ENCODE results near the gene DOK6. TPM values are rescaled to one million over a fixed set of nuclear protein-coding genes. Genes with fewer than 3 reads are reported as not detected.

DOK6 gene
- total and polyA plus RNA-seq, 10 of the 15 experiments (the other 5 are each of a cell fraction or from before 2014, with no cell fraction given): 0.01 to 0.09 (median 0.04) TPM; not detected in 4

DNA sequence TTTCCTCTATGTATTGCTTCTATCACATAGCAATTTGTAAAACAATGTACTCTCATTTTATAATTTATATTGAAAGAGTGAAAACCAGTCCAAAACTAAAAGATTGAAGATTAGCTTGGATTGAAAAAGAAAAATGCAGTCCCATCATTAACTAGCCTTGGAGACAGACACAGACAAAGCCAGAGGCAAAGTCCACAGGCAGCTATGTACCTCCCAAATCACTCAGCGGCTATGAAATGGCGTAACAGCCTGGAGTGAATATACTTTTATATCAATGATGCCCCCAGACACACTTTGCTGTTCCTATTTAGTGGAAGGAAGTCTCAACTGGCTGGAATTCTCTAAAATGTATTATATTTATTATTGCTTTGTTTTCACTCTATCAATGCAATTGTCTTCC lies 33.6 kb upstream of the DOK6 start (continued):
- TF ChIP-seq, protein P1, sequence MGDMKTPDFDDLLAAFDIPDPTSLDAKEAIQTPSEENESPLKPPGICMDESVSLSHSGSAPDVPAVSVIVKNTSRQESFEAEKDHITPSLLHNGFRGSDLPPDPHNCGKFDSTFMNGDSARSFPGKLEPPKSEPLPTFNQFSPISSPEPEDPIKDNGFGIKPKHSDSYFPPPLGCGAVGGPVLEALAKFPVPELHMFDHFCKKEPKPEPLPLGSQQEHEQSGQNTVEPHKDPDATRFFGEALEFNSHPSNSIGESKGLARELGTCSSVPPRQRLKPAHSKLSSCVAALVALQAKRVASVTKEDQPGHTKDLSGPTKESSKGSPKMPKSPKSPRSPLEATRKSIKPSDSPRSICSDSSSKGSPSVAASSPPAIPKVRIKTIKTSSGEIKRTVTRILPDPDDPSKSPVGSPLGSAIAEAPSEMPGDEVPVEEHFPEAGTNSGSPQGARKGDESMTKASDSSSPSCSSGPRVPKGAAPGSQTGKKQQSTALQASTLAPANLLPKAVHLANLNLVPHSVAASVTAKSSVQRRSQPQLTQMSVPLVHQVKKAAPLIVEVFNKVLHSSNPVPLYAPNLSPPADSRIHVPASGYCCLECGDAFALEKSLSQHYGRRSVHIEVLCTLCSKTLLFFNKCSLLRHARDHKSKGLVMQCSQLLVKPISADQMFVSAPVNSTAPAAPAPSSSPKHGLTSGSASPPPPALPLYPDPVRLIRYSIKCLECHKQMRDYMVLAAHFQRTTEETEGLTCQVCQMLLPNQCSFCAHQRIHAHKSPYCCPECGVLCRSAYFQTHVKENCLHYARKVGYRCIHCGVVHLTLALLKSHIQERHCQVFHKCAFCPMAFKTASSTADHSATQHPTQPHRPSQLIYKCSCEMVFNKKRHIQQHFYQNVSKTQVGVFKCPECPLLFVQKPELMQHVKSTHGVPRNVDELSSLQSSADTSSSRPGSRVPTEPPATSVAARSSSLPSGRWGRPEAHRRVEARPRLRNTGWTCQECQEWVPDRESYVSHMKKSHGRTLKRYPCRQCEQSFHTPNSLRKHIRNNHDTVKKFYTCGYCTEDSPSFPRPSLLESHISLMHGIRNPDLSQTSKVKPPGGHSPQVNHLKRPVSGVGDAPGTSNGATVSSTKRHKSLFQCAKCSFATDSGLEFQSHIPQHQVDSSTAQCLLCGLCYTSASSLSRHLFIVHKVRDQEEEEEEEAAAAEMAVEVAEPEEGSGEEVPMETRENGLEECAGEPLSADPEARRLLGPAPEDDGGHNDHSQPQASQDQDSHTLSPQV (IDR thresholded peaks at IDR 0.05): no peak
- TF ChIP-seq POLR2A (IDR thresholded peaks at IDR 0.05; ENCODE audit: low read depth, low read length): no peak
- no peak for TF ChIP-seq CHD2 (IDR thresholded peaks at IDR 0.05; ENCODE audit: borderline replicate concordance, low read depth, low read length)
- no peak for TF ChIP-seq TAF1 (IDR thresholded peaks at IDR 0.05; ENCODE audit: borderline replicate concordance, low read depth, low read length)
- no peak for TF ChIP-seq NR2C2 (IDR thresholded peaks at IDR 0.05; ENCODE audit: borderline replicate concordance, control insufficient read depth, insufficient read length, low read depth)

DNA sequence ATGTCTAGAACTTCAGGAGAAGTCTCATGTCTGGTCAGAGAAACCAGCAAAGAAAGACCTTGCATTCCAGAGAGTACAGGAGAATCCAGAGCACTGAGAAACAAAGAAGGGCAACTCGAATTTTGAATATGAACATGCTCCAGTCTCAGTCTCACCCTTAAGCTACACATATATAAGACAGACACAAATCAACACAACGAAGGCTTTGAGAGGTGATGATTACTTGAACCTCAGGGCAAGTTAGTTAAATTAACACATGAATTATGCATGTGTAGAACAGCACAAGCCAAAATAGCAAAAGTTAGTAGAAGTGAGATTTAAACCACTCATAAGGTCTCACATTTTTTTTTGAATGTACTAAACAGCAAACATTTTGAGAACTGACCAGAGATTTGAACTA lies 29.0 kb upstream of the DOK6 start:
- Histone ChIP-seq H3K27ac (ENCODE audit: control insufficient read depth, insufficient read depth) (no peak overlapping the region), H3K27me3 (replicated peaks in 1 of 2; ENCODE audit: control insufficient read depth in 2 of 2, insufficient read depth in 2 of 2, low read length in 1 of 2) (no peaks in the 10 kb centered on the region; a peak in 1 of 4 replicates), H3K4me3 (no peak overlapping the region), H2AFZ (ENCODE audit: control insufficient read depth, low read depth, low read length) (no peak overlapping the region), H3K79me2 (ENCODE audit: control insufficient read depth, insufficient read depth, low read length) (no peaks in the 10 kb centered on the region), H3K4me2 (ENCODE audit: control insufficient read depth, insufficient read depth) (no peak overlapping the region), H3K9me3 (replicated peaks; ENCODE audit: control insufficient read depth, insufficient read depth, low read length) (no peaks in the 10 kb centered on the region), H3K9ac (ENCODE audit: control insufficient read depth, insufficient read depth, low read length) (no peak overlapping the region), H4K20me1 (ENCODE audit: control insufficient read depth, insufficient read depth) (peaks cover 2% of the 10 kb centered on the region; the same call in 1 of the 2 replicates), H3K4me1 (ENCODE audit: control insufficient read depth, insufficient read depth, low read length) (no peaks in the 10 kb centered on the region), H3K36me3 (ENCODE audit: control insufficient read depth in 2 of 2, insufficient read depth in 2 of 2, low read length in 1 of 2) (no peaks in the 10 kb centered on the region)
- intact Hi-C loops (cut with micrococcal nuclease; ENCODE audit: unreplicated experiment): no loop called here
- ChIA-PET CTCF (no interaction called here), SMC1A (ENCODE audit: uncharacterized antibody, unreplicated experiment) (no interaction called here), RAD21 (ENCODE audit: unreplicated experiment) (no interaction called here), POLR2A (no interaction called here)
- TF ChIP-seq, protein P2, sequence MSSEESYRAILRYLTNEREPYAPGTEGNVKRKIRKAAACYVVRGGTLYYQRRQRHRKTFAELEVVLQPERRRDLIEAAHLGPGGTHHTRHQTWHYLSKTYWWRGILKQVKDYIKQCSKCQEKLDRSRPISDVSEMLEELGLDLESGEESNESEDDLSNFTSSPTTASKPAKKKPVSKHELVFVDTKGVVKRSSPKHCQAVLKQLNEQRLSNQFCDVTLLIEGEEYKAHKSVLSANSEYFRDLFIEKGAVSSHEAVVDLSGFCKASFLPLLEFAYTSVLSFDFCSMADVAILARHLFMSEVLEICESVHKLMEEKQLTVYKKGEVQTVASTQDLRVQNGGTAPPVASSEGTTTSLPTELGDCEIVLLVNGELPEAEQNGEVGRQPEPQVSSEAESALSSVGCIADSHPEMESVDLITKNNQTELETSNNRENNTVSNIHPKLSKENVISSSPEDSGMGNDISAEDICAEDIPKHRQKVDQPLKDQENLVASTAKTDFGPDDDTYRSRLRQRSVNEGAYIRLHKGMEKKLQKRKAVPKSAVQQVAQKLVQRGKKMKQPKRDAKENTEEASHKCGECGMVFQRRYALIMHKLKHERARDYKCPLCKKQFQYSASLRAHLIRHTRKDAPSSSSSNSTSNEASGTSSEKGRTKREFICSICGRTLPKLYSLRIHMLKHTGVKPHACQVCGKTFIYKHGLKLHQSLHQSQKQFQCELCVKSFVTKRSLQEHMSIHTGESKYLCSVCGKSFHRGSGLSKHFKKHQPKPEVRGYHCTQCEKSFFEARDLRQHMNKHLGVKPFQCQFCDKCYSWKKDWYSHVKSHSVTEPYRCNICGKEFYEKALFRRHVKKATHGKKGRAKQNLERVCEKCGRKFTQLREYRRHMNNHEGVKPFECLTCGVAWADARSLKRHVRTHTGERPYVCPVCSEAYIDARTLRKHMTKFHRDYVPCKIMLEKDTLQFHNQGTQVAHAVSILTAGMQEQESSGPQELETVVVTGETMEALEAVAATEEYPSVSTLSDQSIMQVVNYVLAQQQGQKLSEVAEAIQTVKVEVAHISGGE (CRISPR knock-in tag; IDR thresholded peaks at IDR 0.05): no peak
- no peak for TF ChIP-seq RFX5 (IDR thresholded peaks at IDR 0.05; ENCODE audit: low read depth, low read length)
- no peak for TF ChIP-seq SPI1 (IDR thresholded peaks at IDR 0.05; ENCODE audit: borderline replicate concordance, insufficient read depth, low read depth, low read length)
- TF ChIP-seq RELA (IDR thresholded peaks at IDR 0.05; ENCODE audit: borderline replicate concordance, partially characterized antibody): no peak
- TF ChIP-seq CHD1 (IDR thresholded peaks at IDR 0.05; ENCODE audit: low read depth, low read length): no peak
- TF ChIP-seq FOXM1 (IDR thresholded peaks at IDR 0.05; ENCODE audit: low read depth, low read length): no peak
- TF ChIP-seq, protein P3, sequence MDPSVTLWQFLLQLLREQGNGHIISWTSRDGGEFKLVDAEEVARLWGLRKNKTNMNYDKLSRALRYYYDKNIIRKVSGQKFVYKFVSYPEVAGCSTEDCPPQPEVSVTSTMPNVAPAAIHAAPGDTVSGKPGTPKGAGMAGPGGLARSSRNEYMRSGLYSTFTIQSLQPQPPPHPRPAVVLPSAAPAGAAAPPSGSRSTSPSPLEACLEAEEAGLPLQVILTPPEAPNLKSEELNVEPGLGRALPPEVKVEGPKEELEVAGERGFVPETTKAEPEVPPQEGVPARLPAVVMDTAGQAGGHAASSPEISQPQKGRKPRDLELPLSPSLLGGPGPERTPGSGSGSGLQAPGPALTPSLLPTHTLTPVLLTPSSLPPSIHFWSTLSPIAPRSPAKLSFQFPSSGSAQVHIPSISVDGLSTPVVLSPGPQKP (IDR thresholded peaks at IDR 0.05; ENCODE audit: low read depth, low read length): no peak
- DNase-seq (ENCODE audit: low read depth, low spot score) (no peak), ATAC-seq (no peak), FAIRE-seq (no peak)
- no TSS peak for BruUV-seq (replicated peaks)
- WGBS (ENCODE audit: insufficient coverage, insufficient replicate concordance, low lambda C conversion rate, missing lambda C conversion rate): 0% methylated on average over 2 of the region's 2 CpGs
- in situ Hi-C loops (cut with MboI): no loop called here
